ENCODE measurements around the gene TFAP2A.

GRCh38 chr6:10391299-10391630 is 23.6 kb downstream of the TFAP2A start:
- TF ChIP-seq POLR2A (IDR thresholded peaks at IDR 0.05) (no peak), CTCF (IDR thresholded peaks at IDR 0.05) (no peak)

Measured in heart left ventricle (tissue), 13 donors.